NCI-H128 (cell line): ENCODE measurements around the gene PSD4.

Experiments used
- DNase-seq: peaks from one replicate; lab custom pipeline; 2025; ENCODE audit not compliant: unreplicated experiment; lab: John Stamatoyannopoulos, UW

Gene PSD4

DNA sequence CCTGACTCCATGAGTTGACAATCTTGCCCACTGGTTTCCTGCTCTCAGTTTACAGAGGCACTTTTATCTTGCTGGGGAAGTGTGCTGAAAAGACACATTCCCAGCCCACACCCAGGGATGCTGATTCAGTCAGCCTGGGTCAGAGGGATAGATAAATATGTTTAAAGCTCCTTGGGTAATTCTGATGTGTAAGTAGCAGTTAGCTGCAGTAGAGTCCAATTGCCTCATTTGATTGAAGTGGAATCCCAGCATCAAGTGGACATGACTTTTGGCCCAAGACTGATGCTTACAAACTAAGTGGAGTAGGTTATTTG, 29.4 kb downstream of the PSD4 start:
- DNase-seq, result no peak

DNA sequence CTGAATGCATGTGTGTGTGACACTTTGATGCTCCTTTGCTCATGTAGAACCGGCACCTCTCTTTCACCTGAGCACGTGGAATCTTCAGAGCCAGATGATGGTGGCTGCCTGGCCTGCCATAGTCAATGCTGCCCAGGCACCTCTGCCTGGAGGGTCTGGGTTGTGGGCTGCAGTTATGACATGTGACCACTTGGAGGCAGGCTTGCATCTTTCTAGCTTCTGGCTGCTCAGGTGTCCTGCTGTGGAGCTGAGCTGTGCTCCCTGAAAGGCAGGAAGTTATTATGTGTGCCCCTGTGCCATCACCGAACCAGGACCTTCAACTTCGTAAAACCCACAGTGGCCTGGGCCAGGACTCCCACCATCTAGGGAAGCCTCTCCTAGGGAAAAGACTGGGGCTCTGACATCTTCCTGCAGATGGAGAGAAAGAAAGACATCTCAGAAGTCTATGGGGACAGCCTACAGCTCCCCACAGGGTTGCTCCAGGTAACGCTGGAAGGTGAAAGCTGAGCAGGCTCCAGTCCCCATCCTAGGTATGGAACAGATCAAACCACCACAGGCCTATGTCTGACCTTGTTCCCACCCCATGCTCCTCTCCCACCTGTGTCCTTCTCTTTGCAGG, 30.2 kb downstream of the PSD4 start:
- DNase-seq, result peak; percentile 37

DNA sequence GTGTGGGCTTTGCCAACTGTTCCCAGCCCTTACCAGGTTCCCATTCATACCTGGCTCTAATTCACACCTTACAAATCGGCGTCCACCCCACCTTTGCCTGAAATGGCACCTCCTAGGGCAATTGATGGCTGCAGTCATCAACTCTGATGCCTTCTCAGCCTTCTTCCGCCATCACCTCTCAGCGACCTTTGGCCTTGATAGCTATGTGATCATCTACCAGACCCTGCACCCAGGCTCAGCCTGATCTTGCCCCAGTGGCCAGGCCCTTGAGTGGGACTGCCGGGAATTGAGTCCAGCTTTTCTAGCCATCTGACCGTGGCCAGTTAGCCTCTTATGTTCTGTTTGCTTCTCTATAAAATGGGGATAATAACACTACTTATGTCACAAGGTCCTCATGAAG, 32.5 kb downstream of the PSD4 start:
- no peak for DNase-seq

DNA sequence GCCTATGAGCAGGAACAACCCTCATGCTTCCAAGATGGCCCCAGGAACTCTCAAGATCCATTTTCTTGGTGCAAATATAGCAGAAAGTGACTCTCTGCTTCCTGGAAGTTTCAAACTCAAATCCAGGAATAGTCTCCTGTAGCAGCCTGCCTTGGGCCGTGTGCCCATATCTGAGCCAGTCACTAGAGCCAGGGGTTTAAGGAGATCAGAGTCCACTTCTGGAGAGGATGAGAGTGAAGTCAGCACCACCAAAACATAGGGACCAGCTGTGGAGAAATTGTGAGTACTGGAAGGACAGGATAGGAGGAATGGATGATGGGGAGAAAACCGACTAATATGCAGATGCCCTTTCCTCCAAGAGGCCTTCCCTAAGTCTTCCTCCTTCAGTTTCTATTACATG, 33.2 kb downstream of the PSD4 start:
- DNase-seq, result no peak

DNA sequence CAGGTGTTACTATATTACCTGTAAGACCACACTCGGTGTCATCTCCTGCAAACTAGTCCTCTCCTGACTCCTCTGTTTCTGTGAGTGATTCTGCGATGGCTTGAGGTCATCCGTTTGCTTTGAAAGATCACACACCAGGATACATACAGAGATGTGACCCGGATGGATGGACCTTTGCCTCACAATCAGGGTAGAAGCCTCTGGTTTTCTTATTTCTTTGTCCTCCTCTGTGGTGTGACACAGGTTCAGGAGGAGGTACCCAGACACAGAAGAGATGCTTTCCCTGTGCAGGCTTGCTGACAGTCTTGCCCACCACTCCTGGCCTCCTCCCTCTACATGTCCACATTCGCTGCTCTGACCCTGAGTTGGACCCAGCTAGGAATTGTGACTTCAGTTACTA, 34.6 kb downstream of the PSD4 start:
- no peak for DNase-seq

DNA sequence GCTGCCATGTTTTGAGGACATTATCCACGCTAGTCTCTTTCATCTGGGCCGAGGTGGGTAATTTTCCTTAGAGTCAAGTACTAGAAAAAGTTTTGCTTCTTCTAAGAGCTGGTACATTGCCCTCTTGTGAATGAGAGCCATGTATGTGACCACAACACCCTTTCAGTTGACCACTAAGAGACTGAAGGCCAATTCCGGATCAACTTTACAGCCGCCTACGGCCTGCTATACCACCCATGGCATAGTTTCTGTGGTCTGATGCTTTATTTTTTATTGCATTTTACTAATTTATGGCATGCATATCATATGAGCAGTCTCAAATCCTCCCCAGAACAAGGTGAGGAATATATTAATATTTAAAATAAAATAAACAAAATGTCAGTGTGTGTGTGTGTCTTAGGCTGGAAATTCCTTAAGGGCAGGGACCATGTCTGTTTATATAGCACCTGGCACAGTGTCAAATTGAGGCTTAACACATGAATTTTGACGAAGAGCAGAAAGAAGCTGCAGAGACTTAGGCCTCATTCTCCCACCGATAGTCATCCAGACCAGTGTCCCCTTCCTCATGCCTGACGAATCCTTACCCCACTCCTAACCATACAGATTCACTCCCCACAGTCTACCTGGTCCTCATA, 35.4 kb downstream of the PSD4 start:
- DNase-seq, result no peak

DNA sequence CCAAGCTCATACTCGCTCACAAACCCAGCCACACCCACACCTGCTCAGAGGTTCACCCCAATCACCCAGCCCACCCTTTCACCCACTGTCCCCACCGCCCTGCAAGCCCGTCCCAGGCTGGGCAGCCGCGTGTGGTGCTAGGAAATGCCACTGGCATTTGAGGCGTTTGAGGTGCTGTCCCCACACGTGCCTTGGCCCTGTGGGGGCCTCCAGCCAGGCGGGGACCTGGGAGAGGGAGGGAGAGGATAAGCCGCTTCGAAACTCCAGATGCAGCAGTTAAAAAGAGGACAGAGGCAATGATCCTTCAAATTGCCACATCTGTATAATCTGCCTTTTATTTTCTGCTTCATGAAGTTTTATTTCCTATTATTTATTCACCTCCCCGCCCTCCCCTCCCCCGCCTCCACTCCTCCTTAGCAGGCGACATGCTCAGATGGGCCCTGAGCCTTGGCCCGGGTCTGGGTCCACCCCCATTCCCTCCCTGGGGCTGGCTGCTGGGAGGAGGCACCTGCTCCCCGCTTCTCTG, 35.9 kb downstream of the PSD4 start:
- no peak for DNase-seq

DNA sequence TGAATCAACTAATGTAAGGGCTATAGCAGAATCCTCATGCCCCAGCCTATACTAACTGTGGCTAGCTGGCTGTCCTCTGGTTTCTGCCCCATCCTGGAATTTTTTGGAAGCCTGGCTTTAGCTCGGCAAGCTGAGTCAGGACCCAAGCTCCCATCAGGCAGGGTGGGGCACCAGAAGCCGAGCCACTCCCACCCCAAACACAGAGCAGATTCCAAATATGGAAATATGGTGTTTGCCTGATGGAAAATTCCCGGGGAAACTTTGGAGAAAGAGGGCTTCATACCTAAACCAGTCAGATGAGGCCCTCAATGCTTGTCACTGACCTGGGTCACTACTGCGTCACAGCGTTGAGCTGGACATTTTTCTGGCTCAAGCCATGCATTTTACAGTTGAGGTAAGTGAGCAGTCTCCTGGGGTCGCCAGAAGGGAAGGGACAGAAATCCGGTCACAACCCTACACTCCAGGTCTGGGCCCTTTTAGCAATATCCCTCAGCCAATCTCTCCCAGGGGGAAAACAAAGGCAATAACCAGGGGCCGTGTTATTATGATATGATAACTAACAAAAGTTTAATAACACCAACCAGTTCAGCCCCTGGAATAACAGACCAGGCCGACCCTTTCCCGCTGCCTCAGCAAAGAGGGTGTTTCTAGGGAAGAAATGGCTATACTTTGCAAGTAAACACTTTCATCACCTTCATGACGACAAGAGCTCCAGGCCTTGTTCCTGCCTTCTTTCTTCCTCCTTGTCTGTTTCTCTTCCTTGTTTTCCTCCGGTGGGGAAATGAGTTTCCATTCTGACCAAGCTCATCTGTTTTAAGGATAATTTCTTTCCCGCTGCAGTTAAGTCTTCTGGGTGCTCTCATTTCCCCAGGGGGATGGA, 37.7 kb downstream of the PSD4 start:
- no peak for DNase-seq

DNA sequence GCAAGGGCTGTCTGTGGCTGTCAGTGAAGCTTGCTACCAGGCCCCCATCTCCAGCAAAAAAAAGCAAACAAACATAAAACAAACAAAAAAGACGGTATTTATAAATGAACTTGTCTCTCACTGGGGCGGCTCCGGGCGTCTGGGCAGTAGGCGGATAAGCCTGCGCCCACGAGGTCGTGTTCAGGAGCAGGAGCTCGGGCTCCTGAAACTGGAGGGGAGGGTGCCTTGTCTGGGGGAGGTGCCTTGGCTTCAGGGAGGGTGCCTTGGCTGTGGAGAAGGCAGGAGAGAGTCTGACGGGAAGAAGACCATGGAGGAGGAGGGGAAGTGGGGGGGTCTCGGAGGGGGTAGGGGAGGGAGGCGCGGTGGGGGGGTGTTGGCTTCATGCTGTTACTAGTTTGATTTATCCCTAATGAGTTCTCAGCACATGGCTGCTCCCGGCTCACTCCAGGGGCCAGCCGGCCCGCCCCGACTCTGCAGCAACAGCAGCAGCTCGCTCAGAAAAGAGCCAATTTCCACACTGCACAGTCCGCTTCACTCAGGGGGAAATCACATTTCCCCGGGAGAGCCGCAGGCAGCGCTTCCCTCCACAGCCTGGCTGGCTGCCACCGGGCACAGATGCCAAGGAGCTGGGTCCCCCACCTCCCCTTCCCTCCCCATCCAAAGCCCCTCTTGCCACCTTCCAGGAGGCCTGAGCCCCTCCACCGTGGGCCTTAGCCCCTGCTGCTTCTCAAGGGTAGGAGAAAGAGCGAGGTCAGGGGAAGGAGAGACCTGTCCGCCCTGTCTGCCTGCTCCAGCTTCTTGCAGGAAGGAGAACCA, 38.7 kb downstream of the PSD4 start:
- DNase-seq, result no peak

DNA sequence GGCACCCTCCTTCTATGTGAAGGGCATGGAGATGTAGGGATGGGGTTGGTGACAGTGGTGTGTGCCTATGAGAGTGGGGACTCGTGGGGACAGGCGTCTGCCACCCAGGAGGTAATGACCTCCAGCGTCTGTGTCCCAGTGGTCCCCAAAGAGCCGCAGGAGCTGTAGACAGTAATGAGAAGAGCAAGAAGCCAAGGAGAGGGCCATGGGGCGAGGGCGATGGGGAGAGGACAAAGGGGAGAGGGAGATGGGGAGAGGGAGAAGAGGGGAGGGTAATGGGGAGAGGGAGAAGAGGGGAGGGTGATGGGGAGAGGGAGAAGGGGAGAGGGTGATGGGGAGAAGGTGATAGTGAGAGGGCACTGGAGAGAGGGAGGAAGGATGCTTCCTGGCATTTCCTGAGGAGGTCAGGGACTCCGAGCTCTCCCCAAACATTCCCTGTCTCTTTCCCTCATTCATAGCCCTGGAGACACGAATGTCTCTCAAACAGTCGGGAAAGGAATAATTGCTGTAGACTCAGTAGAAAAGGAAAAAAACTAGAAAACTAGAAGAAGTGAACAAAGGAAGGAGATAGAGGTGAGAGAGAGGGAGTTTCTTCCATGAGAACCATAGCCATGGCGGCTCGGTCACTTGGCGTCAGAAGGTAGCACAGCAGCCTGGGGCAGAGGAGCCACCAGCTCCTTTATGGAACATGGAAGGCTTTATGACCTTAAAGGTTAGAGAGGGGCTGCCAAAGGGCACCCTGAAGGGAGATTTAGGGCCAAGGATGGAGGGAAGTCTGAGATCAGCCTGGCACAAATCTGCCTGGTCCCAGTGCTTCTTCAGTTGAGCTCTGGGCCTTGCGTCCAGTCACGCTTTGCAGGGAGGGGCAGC, 39.5 kb downstream of the PSD4 start:
- no peak for DNase-seq

DNA sequence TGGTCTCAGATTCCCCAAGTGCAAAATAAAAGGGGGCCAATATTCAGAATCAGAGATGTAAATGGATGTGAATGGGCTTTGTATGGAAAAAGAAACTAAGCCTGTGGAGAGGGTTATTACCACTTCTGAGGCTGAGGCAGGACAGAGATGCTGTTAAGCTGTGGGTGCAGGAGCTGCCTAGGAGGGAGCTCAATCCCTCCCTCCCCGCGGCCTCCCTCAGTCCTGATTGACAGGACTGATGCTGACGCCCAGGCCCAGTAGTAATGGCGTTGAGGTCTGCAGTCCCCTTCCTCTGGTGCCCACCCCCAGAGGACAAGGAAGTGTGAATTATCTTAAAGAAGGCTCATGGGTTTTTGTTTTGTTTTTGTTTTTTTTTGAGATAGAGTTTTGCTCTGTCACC, 40.4 kb downstream of the PSD4 start:
- DNase-seq, result no peak

DNA sequence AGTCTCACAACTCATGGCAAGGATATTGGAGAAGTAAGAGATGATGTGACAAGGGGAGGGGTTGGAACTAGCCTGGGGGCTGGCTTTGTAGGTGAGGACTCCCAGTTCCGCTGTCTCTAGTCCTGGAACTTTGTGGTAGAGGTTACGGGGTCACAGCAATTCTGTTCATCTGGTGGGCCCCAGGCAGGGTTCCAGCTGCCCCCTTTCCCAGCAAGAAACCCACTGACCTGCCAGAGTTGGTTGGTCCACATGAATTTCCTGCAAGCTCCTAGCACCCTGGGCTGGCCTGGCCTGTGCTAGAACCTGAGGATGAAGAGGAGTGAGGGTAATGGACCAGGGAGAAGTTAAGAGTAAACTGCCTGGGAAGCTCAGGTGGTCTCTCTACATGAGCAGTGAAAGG, 41.3 kb downstream of the PSD4 start:
- DNase-seq, result no peak

DNA sequence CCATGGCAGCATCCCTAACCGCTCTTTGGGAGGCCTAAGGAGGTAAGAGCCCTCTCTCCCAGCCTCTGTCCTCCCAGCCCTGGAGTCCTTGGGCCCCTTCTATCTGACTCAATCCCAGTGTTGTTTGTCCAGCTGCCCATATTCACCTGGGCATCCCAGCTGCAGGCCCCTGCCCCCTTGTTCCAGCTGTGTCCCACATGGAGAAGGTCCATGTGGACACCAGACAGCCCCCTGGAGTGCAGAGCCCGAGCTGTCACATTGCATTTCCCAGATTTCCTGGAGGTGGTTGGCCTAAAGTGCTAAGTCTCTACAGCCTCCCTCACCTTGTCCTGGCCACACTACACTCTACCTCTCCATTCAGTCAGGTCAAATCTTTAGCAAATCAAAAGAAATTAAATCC, 42.5 kb downstream of the PSD4 start:
- DNase-seq, result no peak

DNA sequence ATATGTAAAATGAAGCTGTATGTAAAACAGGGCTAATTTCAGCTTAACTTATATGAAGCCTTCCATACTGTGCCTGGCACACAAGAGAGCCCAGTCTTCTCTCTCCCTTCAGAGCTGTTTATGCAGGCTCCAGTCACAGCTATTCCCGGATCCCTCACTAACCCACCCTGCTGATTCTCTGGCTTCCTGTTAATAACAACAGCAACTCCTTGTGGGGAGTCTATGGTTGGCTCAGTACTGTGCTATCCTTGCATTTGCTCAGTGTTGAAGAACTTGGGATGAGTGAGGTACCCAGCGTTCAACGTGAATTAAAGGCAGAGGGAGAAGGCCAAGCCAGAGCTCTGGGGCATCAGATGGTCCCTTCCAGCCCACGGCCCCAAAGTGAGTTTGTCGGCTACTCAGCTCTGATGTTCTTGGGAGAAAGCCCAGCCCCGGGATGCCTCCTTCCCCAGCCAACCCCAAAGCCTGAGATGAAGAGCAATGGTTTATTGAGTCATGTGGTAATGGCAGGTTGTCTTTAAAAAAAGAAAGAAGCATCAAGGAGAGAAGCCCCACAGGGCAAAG, 43.2 kb downstream of the PSD4 start:
- no peak for DNase-seq

DNA sequence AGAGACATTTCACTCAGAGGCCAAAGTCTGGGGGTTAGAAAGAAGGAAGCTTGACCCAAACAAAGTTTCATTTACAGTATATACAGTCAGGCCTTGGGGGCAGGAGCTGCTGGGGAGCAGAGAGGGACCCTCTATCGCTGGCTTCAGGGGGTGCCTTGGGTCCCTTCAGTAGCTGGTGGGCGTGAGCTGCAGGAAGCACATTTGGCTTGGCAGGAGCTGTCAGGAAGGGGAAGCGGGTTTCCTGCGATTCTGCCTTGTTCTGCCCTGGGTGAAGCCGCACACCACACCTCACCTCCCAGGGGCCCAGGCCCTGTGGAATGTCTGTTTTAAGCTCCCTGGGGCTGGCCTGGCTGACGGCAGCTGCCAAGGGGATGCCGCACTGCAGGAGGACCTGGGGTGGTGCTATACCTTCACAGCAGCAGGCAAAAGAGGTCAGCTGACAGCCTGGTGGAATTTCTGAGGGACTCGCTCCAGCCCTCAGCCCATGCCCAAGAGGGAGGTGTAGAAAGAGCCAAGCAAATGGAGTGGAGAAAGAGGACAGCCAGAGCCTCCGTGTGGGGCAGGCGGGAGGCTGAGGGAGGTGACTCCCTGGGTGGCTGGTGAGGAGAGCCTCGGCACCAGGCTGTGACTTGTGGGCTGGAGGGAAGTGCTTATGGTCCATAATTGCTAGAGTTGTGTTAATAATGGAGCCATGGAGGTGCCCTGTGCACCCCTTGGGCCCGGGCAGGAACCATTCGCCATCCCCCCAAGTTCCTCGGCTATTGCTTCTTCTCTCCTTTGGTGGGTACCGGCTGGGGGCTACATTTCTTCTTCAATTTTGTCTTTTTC, 43.9 kb downstream of the PSD4 start:
- DNase-seq, result no peak

DNA sequence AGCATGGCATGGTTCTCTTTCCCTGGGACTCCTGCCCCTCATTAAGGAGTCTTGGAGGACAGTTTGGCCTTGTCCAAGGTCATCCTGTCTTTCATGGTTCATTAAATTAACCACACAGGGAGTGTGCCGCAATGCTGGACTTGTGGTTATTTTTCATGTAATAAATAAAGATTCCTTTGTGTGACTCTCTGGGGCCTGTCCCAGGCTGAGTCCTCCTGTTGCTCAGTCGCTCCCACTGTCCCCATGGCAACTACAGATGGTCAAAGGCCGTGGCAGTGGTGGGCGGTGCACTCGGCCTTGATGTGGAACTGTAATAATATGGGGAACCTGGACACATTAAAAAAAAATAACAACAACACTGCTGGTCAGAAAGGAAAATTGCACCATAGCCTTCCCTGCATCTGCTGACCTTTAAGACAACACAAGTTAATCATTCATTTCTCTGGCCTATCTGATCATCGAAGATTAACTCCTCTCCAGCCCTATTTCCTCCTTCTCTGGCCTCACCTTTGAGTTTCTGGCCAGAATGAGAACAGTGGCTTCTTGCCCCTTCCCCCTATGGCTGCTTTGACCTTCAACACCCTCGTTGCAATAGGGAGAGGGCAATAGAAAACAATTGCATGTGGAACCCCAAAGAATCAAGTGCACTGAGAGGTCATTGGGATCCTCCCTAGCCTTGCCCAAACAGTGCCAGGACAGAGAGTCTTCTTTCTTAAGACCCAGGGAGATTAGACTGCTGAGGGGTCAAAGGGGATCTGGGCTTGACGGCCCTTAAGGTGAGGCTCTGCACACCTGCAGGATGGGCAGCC, 44.7 kb downstream of the PSD4 start:
- no peak for DNase-seq

DNA sequence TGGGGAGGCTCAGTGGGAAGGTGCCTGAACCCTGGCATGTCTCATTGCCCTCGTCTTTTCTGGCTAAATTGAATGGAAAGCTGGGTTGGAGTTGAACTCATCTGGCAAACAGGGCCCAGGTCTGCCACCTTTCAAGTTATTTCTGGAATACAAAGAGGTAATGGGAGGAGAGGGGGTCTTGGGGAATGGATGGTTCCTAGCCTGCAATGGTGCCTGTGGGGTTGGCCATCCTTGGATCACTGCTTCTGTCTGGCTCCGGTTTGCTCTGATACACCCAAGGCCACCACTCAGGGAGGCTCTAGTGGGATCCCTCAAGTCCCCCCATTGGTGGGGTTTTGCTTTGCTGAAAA, 45.3 kb downstream of the PSD4 start:
- DNase-seq, result no peak

DNA sequence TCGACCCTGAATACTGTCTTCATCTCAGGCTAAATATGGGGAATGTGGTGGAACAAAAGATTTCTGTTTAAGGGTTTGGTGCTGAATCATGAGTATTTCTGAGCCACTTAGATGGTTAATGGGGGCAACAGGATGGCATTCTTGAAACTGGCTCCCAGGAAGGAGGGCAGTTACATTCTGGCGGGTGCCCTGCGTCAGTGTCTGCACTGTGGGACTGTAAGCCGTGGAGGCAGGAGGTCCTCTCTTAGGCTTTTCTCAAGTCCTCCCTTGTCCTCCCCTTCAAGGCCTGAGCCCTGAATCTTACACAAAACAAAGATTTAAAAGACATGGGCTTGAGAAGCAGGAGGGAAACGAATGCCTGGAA, 45.7 kb downstream of the PSD4 start:
- DNase-seq, result no peak
